Pancreas (tissue), 10 donors: Measurements from ENCODE around the gene ANAPC16. TPM values are rescaled to one million over a fixed set of nuclear protein-coding genes. Genes with fewer than 3 reads are reported as not detected.
A peak's percentile ranks its signal among the peaks of the same experiment; 100 is the strongest.

Experiments
- ATAC-seq, 4 donors: fragments of 200-7000 bp; cut with Tn5 transposase; one replicate each; pipeline versions ENCODE4 v1.8.0 to v1.9.1; 2020; ENCODE audit warnings: mild to moderate bottlenecking in 4 of 4, moderate library complexity in 4 of 4
- DNase-seq, 6 donors: peaks; one replicate each; pipeline ENCODE4 v3.0.0-alpha.2; 2020
- FAIRE-seq: peaks from 2 replicates; lab custom pipeline; 2012; peaks lifted over from hg19 to GRCh38; lab: Jason Lieb, UNC
- H3K27ac ChIP-seq, 4 donors: fragments of 200-600 bp; sonication (generic); 1 replicate in 3 of 4; 2 replicates in 1 of 4; pipeline versions ENCODE4 v1.5.0 to v1.8.0; 2020
- H3K27me3 ChIP-seq, 4 donors: fragments of 200-600 bp; one replicate each; pipeline ENCODE4 v1.8.0; 2021
- H3K36me3 ChIP-seq, 3 donors: fragments of 200-600 bp; sonication (generic) in 1 of 3; one replicate each; pipeline versions ENCODE4 v1.5.0 to v1.8.0; 2020 to 2021
- H3K4me1 ChIP-seq, 3 donors: fragments of 200-600 bp; one replicate each; pipeline ENCODE4 v1.8.0; 2021
- H3K4me3 ChIP-seq, 4 donors: fragments of 200-600 bp; sonication (generic) in 2 of 4; one replicate each; pipeline versions ENCODE4 v1.5.0 to v1.8.0; 2020 to 2021
- H3K9me3 ChIP-seq, 4 donors: fragments of 200-600 bp; one replicate each; pipeline ENCODE4 v1.8.0; 2021
- WGBS, 2 donors: extraction: QIAGEN DNeasy Blood & Tissue Kit; methylation state at CpG; one replicate each; pipeline ENCODE4 v1.1.7; 2013; 5-methylcytosine and 5-hydroxymethylcytosine counted together
- intact Hi-C, 3 donors: fragments of 100-400 bp; cut with DNase I; formaldehyde crosslinking; loops; one replicate each; pipeline versions ENCODE4 v1.11.1 to v1.14.2; 2022
- polyA plus RNA-seq, 2 donors: library from polyadenylated mRNA; stranded (reverse); fragments of 200-250 nt; gene quantifications; one replicate each; pipeline ENCODE4 v1.2.3, GENCODE V29; 2013
- total RNA-seq, 6 donors: library from RNA; stranded (reverse); fragmentation: NEBNext Ultra II Directional in 4 of 6; extraction: Animal tissue kit (Norgen Biotek cat#: 25700) in 4 of 6; gene quantifications; one replicate each; pipeline versions ENCODE4 v1.2.1 to v1.2.4, GENCODE V29; 2021 to 2023
- TF ChIP-seq, protein P1 (sequence below), 4 donors: fragments of 200-600 bp; sonication (generic) in 3 of 4; IDR thresholded peaks; one replicate each; pipeline versions ENCODE4 v1.5.0 to v1.8.0; 2021; ENCODE audit warnings: antibody characterized with exemption in 4 of 4
- donor health status: healthy with polysubstance abuse.
- donor health status: DM: no; HTN: no; CAD: no; lungs with moderate emphysema.
- donor health status: DM: no; HTN: no; CAD: no.
- donor health status: control.
- donor health status: control.
- donor health status: Bipolar disorder and iron deficiency.
- donor health status: DM: yes; HTN: yes; CAD: no.
- donor health status: DM: no; HTN: no; CAD: no.
- donor health status: DM: no; HTN: no; CAD: no.
- donor health status: DM: yes; HTN: yes; CAD: no.

The ANAPC16 gene
- total and polyA plus RNA-seq, 8 donors = 52.4 to 153 (median 70.0) TPM

DNA sequence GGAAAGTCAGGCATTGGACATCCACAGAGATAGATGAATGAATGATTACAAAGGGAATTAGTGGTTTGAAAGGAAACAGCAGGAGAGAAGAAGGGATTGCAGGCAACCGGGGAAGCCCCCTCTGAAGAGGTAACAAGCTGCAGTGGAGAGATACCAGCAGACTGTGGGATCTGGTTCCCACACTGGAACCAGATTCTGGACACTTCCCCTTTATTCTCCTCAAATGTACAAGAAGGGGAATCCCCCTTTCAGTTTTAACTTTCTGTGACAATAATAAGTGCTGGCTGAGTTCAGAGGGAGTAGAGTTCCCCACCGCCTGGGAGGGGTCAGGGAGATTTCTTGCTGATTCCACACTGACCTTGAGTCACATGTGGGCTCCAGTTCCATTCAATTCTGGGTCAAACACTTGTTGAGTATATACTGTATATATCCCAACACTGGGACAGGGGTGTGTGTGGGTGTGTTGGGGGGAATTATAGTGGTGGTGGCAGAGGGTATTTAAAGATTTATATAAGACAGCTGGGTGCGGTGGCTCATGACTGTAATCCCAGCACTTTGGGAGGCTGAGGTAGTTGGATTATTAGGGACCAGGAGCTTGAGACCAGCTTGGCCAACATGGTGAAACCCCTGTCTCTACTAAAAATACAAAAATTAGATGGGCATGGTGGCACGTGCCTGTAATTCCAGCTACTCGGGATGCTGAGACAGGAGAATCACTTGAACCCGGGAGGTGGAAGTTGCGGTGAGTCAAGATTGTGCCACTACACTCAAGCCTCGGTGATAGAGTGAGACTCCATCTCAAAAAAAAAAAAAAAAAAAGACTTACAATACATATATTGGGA lies 41.5 kb downstream of the ANAPC16 start:
- Histone ChIP-seq H3K4me1 (peaks cover 32 to 55% (median 45%) of the 10 kb centered on the region in 3 donors), H3K27me3 (no peaks in the 10 kb centered on the region), H3K27ac (no peak overlapping the region), H3K4me3 (no peak overlapping the region), H3K9me3 (no peaks in the 10 kb centered on the region), H3K36me3 (no peaks in the 10 kb centered on the region)
- 78 to 83% methylated on average over 8 of the region's 8 CpGs for WGBS, 2 donors
- no peak for FAIRE-seq
- DNase-seq = peak in 1 of 6 donors; percentile 47
- peak in 2 of 4 donors; percentile 1 to 11 for ATAC-seq
- intact Hi-C loops = no loop called here
- TF ChIP-seq, protein P1, sequence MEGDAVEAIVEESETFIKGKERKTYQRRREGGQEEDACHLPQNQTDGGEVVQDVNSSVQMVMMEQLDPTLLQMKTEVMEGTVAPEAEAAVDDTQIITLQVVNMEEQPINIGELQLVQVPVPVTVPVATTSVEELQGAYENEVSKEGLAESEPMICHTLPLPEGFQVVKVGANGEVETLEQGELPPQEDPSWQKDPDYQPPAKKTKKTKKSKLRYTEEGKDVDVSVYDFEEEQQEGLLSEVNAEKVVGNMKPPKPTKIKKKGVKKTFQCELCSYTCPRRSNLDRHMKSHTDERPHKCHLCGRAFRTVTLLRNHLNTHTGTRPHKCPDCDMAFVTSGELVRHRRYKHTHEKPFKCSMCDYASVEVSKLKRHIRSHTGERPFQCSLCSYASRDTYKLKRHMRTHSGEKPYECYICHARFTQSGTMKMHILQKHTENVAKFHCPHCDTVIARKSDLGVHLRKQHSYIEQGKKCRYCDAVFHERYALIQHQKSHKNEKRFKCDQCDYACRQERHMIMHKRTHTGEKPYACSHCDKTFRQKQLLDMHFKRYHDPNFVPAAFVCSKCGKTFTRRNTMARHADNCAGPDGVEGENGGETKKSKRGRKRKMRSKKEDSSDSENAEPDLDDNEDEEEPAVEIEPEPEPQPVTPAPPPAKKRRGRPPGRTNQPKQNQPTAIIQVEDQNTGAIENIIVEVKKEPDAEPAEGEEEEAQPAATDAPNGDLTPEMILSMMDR (IDR thresholded peaks at IDR 0.05) = no peak

DNA sequence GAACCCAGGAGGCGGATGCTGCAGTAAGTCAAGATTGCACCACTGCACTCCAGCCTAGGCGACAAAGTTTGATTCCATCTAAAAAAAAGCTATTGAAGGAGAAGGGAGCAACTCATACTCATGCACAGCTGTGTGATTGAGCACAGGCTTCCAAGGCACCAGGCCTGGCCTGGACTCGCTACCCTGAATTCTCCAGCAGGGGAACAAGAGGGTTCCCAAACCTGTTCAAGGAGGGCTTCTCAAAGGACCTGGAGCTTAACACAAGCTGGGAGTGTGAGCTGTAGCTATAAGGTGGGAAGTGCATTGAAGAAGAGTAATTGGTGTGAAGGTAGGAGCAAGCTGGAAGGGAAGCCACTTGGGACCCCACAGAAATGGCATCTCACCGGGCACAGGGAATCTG lies 42.8 kb downstream of the ANAPC16 start:
- intact Hi-C loops = no loop called here
- Histone ChIP-seq H3K4me3 (no peak overlapping the region), H3K27ac (no peak overlapping the region), H3K9me3 (no peaks in the 10 kb centered on the region), H3K36me3 (no peaks in the 10 kb centered on the region), H3K27me3 (no peaks in the 10 kb centered on the region), H3K4me1 (peaks cover 28 to 52% (median 42%) of the 10 kb centered on the region in 3 donors)
- FAIRE-seq (no peak), ATAC-seq (no peak), DNase-seq (no peak)
- TF ChIP-seq, protein P1 (IDR thresholded peaks at IDR 0.05) = no peak
- 94 to 97% methylated on average over 4 of the region's 4 CpGs for WGBS, 2 donors

DNA sequence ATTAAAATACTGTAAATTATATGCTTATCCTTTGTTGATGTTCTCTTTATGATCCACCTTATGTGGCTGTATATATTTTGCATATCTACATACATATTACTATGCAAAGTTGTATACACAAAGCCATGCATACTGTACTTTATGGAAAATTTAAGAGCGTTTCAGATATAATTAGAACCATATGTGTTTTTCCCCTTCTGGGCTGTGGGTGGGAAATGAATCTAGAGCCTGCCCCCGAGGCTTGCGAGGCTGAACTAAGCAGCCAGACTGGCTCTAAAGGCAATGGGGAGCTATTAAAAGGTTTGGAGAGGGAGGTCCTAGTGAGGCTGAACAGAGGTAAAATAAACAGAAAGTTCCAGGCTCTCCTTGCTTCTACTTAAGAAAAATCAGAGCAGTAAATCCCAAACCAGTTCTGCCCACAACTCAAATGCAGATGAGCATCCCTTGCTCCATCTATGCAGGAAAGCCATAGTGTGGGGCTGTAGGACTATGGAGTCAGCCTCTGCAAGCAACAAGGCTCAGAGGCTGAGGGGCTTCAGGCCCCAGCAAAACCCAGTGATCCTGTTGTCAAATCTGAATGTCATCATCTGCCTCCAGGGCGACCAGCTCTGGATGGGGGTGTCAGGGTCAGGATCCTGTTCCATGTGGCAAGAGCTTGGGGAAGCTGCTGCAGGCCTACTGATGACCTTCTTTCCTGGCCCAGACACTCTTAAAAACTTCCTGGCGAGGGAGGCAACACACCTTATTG lies 43.9 kb downstream of the ANAPC16 start:
- Histone ChIP-seq H3K36me3 (no peaks in the 10 kb centered on the region), H3K4me1 (peaks cover 23 to 48% (median 39%) of the 10 kb centered on the region in 3 donors), H3K9me3 (no peaks in the 10 kb centered on the region), H3K27me3 (no peaks in the 10 kb centered on the region), H3K27ac (peak overlapping the region in 3 of 4 donors; percentile 55 to 88 (median 76)), H3K4me3 (no peak overlapping the region)
- FAIRE-seq = no peak
- 69 to 77% methylated on average over 5 of the region's 5 CpGs for WGBS, 2 donors
- intact Hi-C loops = no loop called here
- no peak for DNase-seq
- TF ChIP-seq, protein P1 (IDR thresholded peaks at IDR 0.05) = no peak
- no peak for ATAC-seq

DNA sequence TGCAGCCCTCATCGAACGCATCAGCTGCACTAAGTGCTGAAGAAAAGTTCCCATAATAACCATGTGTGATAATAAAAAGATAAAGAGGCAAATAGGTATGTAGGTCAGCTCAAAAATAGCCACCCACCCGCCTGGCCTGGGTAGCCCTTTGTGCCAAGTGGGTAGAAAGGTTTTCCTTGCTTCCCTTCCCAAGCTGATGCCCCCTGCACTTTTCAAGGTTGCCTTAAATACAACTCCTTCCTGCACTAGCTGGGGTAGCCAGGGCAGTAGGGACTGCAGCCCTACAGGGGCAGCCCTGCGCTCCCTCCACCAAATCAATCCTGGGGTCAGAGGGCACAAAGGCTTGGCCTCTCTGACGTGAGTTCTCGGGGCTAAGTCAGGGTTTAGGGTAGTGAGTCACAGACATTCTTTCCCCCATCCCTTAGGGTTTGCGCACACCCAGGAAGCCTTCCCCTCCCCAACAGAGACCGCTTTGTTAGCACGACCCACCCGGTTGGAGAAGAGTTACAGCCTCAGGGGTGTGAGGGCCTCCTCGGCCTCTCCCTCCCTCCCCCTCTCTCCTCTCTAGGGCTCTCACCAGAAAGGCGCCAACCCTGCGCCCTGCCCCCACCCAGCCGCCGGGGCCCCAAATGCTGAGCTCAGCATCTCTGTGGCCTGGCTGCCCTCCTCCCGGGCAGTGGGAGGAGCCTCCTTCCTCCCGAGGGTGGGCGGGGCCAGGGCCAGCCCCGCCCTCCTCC lies 44.6 kb downstream of the ANAPC16 start:
- 36% methylated on average over 19 of the region's 19 CpGs for WGBS, 2 donors
- TF ChIP-seq, protein P1 (IDR thresholded peaks at IDR 0.05) = no peak
- Histone ChIP-seq H3K9me3 (no peaks in the 10 kb centered on the region), H3K4me1 (peaks cover 16 to 41% (median 32%) of the 10 kb centered on the region in 3 donors), H3K4me3 (peak overlapping the region in 2 of 4 donors; percentile 25 to 39), H3K27ac (peak overlapping the region in 3 of 4 donors; percentile 55 to 88 (median 76)), H3K27me3 (no peaks in the 10 kb centered on the region), H3K36me3 (no peaks in the 10 kb centered on the region)
- DNase-seq (peak; percentile 53 to 86 (median 76)), ATAC-seq (peak; percentile 42 to 84 (median 80)), FAIRE-seq (no peak)
- intact Hi-C loops = no loop called here
